ENCODE data around the gene SLC25A1.
"Not testable (repeated sequence)": the region's sequence is repeated elsewhere in the genome, so short reads cannot be mapped to it uniquely, and the experiment has no call there.

Gene SLC25A1

DNA sequence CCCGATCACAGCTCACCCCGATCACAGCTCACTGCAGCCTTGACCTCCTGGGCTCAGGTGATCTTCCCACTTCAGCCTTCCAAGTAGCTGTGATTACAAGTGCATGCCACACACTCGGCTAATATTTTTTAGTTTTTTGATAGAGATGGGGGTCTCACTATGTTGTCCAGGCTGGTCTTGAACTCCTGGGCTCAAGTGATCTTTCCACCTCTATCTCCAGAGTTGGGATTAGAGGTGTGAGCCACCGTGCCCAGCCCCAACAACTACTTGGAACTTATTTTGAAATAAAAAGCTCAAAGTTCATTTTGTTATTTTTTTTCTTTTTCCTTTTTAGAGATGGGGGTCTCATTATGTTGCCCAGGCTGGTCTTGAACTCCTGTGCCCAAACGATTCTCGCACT, 27.8 kb upstream of the SLC25A1 start:
- no peak for DNase-seq (ENCODE audit: low read depth)

DNA sequence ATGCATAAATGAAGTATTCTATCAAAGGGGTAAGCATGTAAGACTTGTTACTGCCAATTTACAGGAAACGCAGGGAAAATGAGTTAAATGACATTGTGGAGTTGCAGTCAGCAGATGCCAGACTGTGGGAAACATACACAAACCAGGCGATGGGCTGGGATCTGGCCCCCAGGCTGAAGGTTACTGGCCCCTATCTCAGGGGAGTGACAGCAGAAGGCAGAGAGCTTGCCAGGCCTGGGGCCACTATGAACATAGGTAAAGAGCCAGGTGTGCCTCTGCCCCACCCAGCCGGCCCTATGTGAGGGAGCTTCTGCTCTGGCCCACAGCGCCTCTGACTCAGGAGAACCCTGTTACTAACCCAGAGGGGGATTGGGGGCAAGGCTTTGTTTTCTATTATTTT, 26.1 kb upstream of the SLC25A1 start:
- no peak for DNase-seq (ENCODE audit: low read depth)

DNA sequence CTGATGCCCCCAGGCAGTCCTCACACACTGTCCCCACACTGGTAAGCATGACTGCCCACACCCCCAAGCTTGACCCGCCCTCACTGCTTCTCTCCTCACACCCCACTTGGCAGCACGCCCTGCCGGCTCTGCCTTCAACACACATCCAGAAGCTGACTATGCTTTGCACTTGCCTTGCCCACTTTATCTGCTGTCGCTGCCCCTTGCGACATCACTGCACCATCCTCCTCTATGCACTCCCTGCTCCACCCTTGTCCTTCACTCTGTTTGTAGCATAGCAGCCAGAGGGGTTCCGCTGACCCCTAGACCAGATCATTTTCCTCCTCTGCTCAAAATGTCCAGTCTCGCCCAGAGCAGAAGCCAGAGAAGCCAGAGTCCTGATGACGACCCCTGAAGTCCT, 25.3 kb upstream of the SLC25A1 start:
- no peak for DNase-seq (ENCODE audit: low read depth)

DNA sequence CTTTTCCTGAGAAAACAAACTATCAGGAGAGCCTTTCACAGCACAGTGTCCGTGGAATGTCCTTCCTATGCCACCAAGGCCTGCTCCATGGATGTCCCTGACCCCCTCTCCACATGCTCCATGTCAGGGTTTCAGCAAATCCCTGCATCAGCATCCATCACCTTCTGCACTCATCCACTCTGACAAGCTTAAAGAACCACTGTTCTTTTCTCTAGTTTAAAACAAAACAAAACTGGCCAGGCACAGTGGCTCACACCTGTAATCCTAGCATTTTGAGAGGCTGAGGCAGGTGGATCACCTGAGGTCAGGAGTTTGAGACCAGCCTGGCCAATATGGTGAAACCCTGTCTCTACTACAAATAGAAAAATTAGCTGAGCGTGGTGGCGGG, 24.3 kb upstream of the SLC25A1 start:
- not testable (repeated sequence) for DNase-seq (ENCODE audit: low read depth)

DNA sequence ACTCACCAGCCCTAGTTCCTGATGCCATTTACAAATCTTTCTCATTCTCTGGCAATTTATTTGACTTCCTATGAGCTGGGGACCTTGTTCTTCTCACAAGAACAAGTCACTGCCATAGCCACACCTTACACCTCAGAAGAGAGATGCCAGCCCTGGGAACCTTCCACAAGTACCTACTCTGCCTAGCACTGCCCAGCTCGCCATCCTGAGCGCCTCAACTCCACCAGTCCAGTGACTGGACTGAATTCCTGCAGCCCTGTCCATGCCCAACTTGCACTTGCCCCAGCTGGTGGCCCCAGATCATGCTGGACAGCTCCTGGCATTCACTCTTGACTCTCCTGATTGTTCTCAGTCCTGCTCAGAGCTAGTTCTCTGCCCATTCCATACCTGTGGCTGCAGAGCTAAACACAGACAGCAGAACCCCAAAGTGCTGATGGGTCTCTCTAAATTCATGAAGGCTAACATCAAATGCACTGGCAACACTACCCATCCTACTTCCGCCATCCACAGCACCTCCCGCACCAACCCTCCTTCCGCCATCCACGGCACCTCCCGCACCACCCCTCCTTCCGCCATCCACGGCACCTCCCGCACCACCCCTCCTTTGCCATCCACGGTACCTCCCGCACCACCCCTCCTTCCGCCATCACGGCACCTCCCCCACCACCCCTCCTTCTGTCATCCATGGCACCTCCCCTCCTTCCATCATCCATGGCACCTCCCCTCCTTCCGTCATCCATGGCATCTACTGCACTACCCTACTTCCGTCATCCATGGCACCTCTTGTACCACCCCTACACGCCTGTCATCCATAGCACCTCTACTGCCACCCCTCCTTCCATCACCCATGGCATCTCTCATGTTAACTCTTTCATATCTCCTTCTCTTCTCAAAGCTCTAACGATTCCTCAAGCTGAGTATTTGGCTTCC, 23.6 kb upstream of the SLC25A1 start:
- DNase-seq (ENCODE audit: low read depth), result no peak

DNA sequence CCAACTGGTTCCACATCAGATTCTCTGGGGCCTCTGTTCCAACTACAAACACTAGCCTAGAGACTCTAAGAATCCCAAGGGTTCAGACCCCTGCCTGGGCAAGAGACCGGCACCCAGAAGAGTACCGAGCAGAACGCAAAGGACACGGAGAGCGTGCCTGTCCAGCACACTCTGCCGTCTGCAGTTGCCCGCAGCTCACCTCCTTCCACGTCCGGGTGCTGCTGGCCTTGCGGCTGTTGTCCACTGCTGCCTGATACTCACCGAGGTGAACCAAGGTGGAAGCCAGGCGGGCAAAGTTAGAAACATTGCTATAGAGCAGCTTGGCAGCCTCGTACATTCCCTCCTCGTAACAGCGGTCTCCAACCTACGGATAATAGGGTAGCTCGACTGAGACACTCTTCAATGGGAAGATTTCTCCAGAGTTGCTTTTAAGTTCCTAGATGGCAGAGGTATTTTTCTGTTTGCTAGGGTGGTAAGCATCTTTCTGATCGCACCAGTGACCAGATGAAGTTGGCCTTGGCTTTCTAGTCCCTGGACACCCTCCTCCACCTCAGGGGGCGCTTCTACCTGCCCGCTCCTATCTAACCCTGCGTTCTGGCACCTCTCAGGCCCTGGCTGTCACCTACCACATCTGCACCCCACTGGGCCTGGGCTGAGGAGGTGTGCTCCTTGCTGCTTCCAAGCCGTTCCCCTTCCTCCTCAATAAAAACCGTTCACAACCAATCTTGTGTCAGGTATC, 22.8 kb upstream of the SLC25A1 start:
- DNase-seq (ENCODE audit: low read depth), result no peak

DNA sequence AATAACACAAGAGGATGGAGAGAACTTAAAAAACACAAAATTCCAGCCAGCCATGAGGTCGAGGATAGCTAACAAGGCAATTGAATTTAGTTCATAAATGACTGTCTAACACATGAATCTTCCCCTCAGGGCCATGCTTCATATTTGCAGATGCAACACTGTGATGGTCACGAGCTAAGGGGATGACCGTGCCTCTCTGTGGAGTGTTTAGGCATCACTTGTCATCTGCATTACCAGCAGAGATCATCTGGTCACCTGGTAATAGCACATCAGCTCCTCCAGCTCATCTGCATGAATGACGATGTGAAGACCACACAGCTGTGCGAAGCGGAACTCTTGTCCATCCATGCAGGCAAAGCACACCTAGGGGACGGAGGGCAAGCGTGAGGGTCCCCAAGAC, 20.9 kb upstream of the SLC25A1 start:
- DNase-seq (ENCODE audit: low read depth), result no peak

DNA sequence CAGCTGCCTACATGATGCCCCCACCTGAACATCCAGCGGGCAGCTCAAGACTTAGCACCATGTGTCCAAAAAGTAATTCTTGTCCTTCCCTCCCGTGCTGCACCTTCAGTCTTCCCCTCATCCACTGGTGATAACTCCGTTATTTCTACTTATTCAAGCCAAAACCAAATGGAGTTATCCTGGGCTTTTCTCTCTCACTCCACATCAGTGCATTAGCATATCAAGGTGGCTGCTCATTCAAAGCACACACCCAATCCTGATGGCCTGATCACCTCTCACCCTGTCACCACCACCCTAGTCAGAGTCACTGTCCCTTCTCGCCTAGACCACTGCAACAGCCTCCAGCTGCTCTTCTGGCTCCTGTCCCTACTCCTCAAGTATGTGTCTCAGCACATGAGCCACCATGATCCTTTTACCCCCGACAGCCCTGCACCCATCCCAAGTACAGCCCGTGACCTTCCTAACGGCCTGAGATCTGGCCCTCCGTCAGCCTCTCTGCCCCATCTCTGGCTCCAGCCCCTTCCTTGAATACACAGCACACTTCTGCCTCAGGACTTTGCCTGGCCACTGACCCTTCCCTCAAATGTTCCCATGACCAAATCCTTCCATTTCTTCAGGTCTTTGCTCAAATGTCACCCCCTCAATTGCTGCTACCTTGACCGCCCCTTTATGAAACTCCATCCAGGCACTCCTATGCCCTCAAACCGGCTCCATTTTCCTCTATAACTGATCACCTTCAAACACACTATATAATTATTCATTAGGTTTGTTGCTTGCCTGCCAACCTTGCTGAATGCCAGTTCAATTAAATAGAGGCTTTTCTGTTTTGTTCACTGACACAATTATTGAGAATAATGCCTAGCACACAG, 19.7 kb upstream of the SLC25A1 start:
- no peak for DNase-seq (ENCODE audit: low read depth)

DNA sequence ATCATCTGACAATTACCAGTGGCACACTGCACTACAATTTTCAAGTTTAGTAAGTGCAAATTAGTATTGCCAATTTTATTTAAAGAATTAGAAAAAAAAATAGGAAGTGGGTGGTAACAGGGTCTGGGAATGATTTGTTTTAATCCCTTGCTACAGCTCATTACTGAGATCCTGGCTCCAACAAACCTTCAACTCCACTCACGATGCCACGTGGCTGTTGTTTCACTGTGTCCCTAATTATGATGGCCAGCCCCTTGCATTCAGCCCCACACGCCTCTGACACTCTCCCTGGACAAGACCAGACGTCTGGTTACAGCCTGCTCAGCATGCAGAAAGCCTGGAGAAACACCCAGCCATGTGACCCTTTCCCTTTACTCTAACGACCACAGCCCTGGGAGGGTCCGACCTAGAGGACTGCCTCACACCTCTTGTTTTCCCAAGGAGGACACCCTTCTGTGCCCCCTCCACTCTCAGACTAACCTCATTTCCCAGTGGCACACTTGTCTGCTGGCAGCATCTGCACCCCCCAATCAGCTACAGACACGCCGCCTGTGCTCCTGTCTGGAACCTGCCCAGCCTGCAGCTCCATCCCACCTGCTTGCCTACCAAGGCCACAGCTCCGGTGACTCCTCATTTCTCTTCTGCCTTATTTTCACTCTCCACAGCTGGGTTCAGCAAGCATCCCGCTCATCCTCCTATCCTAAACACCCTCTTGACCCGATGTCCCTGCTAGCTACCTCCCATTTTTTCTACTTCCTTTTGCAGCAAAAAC, 18.5 kb upstream of the SLC25A1 start:
- DNase-seq (ENCODE audit: low read depth), result no peak

DNA sequence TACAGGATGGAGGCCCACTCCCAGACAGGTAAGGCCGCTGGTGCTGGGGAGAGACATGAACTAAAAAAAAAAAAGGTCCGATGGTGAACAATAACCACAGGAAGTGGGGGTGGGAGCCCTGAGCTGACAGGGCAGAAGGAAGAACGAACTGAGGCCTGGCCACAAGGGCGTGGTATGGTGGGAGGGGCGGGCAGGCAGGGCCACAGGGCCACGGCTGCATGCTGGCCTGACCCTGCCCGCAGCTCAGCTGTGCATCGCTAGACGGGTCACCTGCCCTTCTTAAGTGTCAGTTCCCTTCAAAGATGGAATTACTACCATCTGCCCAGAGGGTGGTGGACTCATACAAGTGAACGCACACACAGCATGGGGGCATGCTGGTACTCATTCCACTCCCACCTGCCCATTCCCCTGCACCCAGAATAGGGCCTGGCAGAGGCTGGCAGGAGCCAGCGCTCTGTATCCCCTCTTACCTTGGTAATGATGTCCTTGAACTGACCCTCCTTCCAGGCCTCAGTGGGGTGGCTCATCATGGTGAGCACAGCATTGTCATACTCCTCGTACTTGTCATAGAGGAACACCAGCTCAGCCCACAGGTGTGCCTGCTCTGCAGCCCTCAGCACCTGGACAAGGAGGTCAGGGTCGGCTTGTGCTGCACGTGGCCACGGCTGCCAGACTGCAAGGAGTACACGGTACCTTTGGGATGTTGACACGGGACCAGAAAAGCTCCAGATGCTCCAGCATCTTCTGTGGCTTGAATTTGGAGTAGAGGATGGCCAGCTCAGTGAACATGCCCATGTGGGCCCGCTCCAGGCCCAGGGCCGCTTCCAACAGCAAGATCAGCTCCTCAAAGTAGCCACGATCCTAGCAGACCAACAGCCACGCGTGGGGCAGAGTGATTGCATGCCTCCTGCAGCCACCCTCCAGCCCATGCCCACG, 17.5 kb upstream of the SLC25A1 start:
- no peak for DNase-seq (ENCODE audit: low read depth)

DNA sequence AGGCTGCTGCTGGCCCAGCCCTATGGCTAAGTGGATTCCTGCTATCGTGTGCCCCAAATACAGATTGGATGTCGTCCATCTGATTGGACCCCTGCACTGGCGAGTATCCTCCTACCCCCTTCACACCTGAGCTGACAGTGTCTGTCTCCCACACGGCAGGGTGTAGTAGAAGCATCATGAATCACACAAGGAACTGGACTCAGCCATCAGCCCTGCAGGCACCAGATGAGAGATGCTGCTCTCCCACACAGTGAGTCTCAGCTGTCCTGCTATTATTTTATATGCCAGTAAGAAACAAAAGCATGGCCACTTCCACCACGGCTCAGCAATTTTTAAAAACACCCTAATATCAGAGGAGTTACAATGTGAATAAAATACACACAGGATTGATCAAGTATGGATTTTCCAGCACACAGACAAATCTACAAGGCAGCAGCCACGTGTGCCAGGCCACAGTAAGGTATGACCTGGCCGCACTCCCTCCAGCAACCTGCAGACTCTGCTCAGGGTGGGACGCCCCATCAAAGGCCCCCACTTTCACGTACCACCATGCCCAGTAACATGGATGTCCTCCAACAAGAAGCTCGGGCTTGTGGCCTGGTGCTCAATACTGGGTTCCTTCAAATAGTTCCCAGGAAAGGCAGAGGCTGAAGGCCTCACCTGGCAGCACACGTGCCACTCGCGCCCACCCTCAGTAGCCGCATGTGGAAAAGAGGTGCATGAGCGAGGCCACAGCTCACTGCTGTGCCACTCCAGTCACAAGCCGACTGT, 16.4 kb upstream of the SLC25A1 start:
- no peak for DNase-seq (ENCODE audit: low read depth)

DNA sequence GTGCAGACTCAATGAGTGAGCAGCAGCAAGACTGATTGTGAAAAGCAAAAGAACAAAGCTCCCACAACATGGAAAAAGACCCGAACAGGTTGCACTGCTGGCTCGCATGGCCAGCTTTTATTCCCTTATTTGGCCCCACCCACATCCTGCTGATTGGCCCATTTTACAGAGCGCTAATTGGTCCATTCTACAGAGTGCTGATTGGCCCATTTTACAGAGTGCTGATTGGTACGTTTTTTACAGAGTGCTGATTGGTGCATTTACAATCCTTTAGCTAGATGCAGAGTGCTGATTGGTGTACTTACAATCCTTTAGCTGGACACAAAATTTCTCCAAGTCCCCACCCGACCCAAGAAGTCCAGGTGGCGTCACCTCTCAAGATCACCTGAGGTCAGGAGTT, 15.3 kb upstream of the SLC25A1 start:
- no peak for DNase-seq (ENCODE audit: low read depth)

DNA sequence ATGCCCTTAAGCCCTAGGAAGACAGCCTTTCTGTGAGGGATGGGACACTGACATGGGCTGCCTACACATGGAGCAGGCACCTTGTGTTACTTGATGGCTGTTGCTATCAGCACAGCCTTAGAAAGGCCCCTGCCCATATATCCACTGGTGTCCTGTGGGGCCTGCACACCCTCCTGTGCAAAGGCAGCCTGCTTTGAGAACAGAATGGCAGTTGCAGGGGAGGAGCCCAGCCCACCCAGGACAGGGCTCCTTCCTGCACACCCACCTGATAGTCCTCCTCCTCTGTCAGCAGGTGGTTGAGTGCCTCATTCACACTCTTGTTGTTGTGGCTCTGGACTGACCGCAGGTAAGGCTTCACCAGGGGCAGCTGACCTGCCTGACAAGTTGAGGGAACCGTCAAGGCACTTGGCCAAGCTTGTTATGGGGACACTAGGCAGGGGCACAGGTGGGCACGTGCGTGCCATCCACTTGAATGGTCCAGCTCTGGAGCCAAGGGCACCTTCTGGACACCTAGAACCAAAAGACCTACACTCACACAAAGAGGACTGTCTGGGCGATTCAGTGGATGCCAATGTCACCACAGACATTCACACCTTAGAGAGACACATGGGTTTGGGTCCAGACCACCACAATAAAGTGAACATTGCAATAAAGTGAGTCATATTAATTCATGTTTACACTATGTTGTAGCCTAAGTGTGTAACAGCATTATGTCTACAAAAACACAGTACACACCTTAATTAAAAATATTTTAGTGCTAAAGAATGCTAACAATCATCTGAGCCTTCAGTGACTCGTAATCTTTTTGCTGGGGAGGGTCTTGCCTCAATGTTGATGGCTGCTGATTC, 9.4 kb upstream of the SLC25A1 start:
- DNase-seq (ENCODE audit: low read depth), result no peak

DNA sequence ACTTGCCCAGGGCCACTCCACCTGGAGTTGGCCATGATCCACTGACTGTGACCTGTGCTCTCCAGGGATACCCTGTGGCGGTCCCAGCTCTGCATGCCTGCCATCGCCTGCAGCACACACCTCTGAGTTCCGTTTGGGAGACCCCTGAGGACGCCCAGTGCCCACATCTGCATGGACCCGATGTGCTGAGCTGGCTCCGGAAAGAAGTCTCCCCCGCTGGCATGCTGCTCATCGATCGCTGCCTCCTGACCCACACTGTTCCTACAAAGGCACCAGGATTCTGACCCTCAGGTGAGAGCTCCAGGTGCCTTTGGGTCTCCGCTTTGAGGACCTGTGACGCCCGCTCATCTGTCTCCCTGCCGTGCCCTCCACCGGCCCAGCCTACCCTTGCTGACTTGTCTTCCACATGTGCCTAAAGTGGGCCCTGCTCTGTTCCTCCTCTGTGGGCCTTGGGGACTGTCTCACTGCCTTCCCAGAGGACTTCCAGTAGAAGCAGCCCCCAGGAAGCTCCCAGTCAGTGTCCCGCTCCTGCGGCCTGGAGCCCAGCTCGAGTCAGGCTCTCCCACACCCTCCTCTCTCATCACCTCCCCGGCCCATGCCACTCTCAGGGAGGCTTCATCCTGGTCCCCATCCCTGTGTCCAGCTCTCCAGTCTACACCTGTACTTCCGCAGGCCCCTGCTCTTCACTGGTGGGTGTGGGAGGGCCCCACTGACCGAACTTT, 5.9 kb upstream of the SLC25A1 start:
- no peak for DNase-seq (ENCODE audit: low read depth)

DNA sequence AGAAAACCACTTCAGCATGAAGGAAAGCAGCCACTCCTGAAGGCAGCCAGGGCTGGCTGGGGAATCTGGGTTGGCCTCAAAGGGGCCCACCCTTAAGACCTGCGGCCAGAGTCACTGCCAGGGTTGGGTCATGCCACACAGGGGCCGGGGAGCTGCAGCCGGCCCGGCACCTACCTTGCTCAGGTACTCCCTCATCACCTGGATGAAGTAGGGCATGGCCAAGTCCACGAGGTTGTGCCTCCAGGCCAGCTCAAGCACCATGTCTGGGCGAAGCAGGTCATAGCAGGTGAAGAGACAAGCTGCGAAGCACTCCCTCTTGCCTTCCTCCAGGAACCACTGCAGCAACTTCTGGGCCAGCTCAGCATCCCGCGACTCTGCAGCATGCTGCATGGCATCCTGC, 4.7 kb upstream of the SLC25A1 start:
- DNase-seq (ENCODE audit: low read depth), result no peak

DNA sequence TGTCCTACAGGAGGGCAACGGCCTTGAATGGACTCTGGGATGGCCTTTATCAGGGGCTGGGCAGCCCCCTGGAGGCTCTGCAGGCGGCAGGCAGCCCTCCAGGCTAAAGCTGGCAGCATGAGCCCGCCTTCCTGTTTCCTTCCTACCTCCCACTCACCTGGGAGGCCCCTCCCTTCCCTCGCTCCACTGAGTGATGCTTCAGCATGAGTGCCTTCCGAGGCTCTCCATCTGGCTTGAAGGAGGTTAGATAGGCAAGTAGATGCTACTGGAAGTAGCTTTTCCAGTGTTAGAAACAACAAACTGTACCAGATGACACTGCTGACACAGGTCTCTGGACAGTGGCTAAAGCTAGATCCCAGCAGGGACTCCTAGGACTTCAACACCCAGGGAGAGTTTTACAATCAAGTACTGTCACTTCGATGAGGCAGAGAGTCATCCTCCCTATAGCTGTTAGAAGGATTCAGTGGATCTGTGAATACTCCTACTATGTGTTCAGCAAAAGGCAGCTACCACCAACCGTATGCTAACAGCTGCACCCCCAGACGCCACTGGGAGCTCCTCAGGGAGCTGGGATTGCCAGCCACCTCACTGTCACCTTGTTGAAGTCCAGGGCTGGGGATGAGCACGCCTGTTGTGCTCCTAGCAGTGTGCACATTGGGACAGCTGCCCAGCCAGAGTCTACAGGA, 4.1 kb upstream of the SLC25A1 start:
- no peak for DNase-seq (ENCODE audit: low read depth)

DNA sequence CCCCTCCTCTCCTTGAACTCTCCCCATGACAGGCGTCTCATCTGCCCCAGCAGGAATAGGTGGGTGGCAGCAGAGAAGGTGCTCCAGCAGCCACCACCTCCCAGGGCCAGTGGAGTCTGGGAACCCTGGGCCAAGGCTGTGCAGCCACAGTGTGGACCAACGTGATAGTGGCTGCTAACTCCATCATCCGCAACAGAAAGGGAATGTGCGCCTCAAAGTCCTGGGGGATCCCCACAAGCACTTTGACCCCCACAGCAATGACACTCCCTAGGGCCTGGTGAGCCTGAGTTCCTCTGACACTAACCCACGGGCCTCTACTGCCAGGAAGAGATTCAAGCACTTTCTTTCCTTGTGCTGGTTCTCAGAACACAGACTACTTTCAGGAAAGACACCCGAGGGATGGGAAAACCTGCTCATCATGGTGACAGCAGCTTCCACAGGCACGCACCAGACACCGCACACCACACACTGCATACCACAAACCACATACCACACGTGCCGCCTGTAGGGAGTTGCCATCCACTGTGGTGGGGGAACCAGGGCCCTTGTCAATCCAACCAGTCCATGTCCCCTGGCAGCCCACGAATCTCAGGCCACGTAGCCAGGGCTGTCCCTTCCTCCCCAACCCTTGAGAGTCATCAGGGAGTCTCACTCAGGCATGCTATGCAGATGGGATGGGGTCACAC, 3.4 kb upstream of the SLC25A1 start:
- no peak for DNase-seq (ENCODE audit: low read depth)

All from stimulated activated CD8-positive, alpha-beta memory T cell treated with anti-CD3 and anti-CD28 coated beads, Interleukin-12 subunit alpha, Interleukin-12 subunit beta, amount 100 ng/mL, for 1 hour (primary cell).